GM12864 (cell line): ENCODE measurements around the gene IGSF21.

Experiments
- DNase-seq: peaks from one replicate; pipeline ENCODE4 v3.0.0-alpha.2; 2011; ENCODE audit warnings: low read depth
- H3K4me3 ChIP-seq: 2 replicates; pipeline ENCODE4 v1.5.1; 2011; ENCODE audit warnings: mild to moderate bottlenecking, low read depth, low read length, control low read depth
- CTCF ChIP-seq: IDR thresholded peaks from 2 replicates; pipeline ENCODE4 v1.5.1; 2011; ENCODE audit warnings: low read depth, mild to moderate bottlenecking, moderate library complexity, low read length, control low read depth, inconsistent platforms; ENCODE audit errors: missing control alignments

The IGSF21 gene

GRCh38 chr1:18093646-18094045 is 14.0 kb upstream of the IGSF21 start:
- DNase-seq, result no peak
- no peak overlapping the region for H3K4me3 ChIP-seq
- TF ChIP-seq CTCF, result no peak

- no peak for DNase-seq
- H3K4me3 ChIP-seq, result no peak overlapping the region
- TF ChIP-seq CTCF, result no peak
These were observed 13.5 kb upstream of the IGSF21 start for GRCh38 chr1:18094096-18094495.

GRCh38 chr1:18097206-18097605 is 10.4 kb upstream of the IGSF21 start:
- H3K4me3 ChIP-seq, result no peak overlapping the region
- no peak for TF ChIP-seq CTCF
- DNase-seq, result no peak

- H3K4me3 ChIP-seq, result no peak overlapping the region
- no peak for TF ChIP-seq CTCF
- no peak for DNase-seq
These were observed 8.6 kb upstream of the IGSF21 start for GRCh38 chr1:18099026-18099425.

GRCh38 chr1:18100060-18100459 is 7.5 kb upstream of the IGSF21 start:
- no peak overlapping the region for H3K4me3 ChIP-seq
- DNase-seq, result no peak
- no peak for TF ChIP-seq CTCF

GRCh38 chr1:18100491-18101063 is 7.0 kb upstream of the IGSF21 start:
- peak; percentile 80 for TF ChIP-seq CTCF

GRCh38 chr1:18101508-18101907 is 6.1 kb upstream of the IGSF21 start:
- H3K4me3 ChIP-seq, result no peak overlapping the region
- DNase-seq, result no peak
- no peak for TF ChIP-seq CTCF

More at GRCh38 chr1:18100491-18101063, 7.0 kb upstream of the IGSF21 start:
- peak; percentile 13 for DNase-seq
- H3K4me3 ChIP-seq, result no peak overlapping the region
